ENCODE results near the gene SCUBE1.

Gene SCUBE1

GRCh38 chr22:43241138-43241597 lies 102.0 kb downstream of the SCUBE1 start:
- peak overlapping the region; percentile 55 for H3K23ac ChIP-seq (ENCODE audit: low read depth, low read length, poor library complexity)
- WGBS, 2 donors (ENCODE audit: extremely low coverage in 2 of 2, insufficient read length in 2 of 2, insufficient replicate concordance in 1 of 2) = no CpG with 5 or more reads among the region's 15 CpGs
- no peak overlapping the region for H2AFZ ChIP-seq (ENCODE audit: low read length)
- no peak overlapping the region for H3K4me2 ChIP-seq (ENCODE audit: insufficient read depth, low read length, poor library complexity, severe bottlenecking)
- no peak overlapping the region for H2BK12ac ChIP-seq (ENCODE audit: low read length)
- peaks cover 0 to 34% of the 10 kb centered on the region in 2 donors for H3K36me3 ChIP-seq (replicated peaks in 1 of 2; ENCODE audit: control insufficient read depth in 2 of 2, insufficient read depth in 2 of 2, low read length in 2 of 2)
- H3K27me3 ChIP-seq (ENCODE audit: control insufficient read depth in 3 of 3, insufficient read depth in 3 of 3, low read depth in 1 of 3, low read length in 3 of 3) = peaks cover 0 to 54% (median 0%) of the 10 kb centered on the region in 3 experiments
- H2AK5ac ChIP-seq (ENCODE audit: low read depth, low read length) = no peak overlapping the region
- no peak overlapping the region for H2BK120ac ChIP-seq (ENCODE audit: low read depth, low read length)
- H3K4ac ChIP-seq (ENCODE audit: low read length) = no peak overlapping the region
- H3K14ac ChIP-seq (ENCODE audit: low read length) = peak overlapping the region; percentile 89
- no peak overlapping the region for H3K27ac ChIP-seq (replicated peaks; ENCODE audit: low read length)
- H2BK15ac ChIP-seq (ENCODE audit: low read length) = no peak overlapping the region
- no peaks in the 10 kb centered on the region for H3K79me1 ChIP-seq (ENCODE audit: low read depth, low read length)
- H3K9me3 ChIP-seq (replicated peaks in 1 of 2; ENCODE audit: control insufficient read depth in 2 of 2, insufficient read depth in 1 of 2, low read depth in 1 of 2, low read length in 2 of 2) = no peaks in the 10 kb centered on the region
- H3K4me1 ChIP-seq (ENCODE audit: control insufficient read depth in 2 of 2, insufficient read depth in 1 of 2, low read depth in 1 of 2, low read length in 2 of 2) = peaks cover 3 to 17% of the 10 kb centered on the region in 2 donors
- no peak overlapping the region for H4K91ac ChIP-seq (ENCODE audit: low read depth, low read length, poor library complexity)
- H4K8ac ChIP-seq (ENCODE audit: low read depth, low read length) = no peak overlapping the region
- DNase-seq (ENCODE audit: low spot score) = no peak
- no peak overlapping the region for H3K4me3 ChIP-seq (ENCODE audit: low read length in 2 of 2)
- no peak overlapping the region for H3K9ac ChIP-seq (ENCODE audit: low read depth, low read length, poor library complexity)
- peak overlapping the region; percentile 48 for H2BK5ac ChIP-seq (ENCODE audit: low read length)
- H3K18ac ChIP-seq (ENCODE audit: low read length) = peak overlapping the region; percentile 28

- H2BK15ac ChIP-seq (ENCODE audit: low read length) = no peak overlapping the region
- H3K79me1 ChIP-seq (ENCODE audit: low read depth, low read length) = no peaks in the 10 kb centered on the region
- no peak overlapping the region for H3K14ac ChIP-seq (ENCODE audit: low read length)
- peaks cover 0 to 34% of the 10 kb centered on the region in 2 donors for H3K36me3 ChIP-seq (replicated peaks in 1 of 2; ENCODE audit: control insufficient read depth in 2 of 2, insufficient read depth in 2 of 2, low read length in 2 of 2)
- DNase-seq (ENCODE audit: low spot score) = no peak
- H3K4ac ChIP-seq (ENCODE audit: low read length) = no peak overlapping the region
- no CpG with 5 or more reads among the region's 7 CpGs for WGBS, 2 donors (ENCODE audit: extremely low coverage in 2 of 2, insufficient read length in 2 of 2, insufficient replicate concordance in 1 of 2)
- H3K23ac ChIP-seq (ENCODE audit: low read depth, low read length, poor library complexity) = no peak overlapping the region
- no peak overlapping the region for H3K4me3 ChIP-seq (ENCODE audit: low read length in 2 of 2)
- peaks cover 6 to 16% of the 10 kb centered on the region in 2 donors for H3K4me1 ChIP-seq (ENCODE audit: control insufficient read depth in 2 of 2, insufficient read depth in 1 of 2, low read depth in 1 of 2, low read length in 2 of 2)
- no peak overlapping the region for H2BK12ac ChIP-seq (ENCODE audit: low read length)
- no peak overlapping the region for H3K9ac ChIP-seq (ENCODE audit: low read depth, low read length, poor library complexity)
- no peak overlapping the region for H3K27ac ChIP-seq (replicated peaks; ENCODE audit: low read length)
- H2BK120ac ChIP-seq (ENCODE audit: low read depth, low read length) = no peak overlapping the region
- no peak overlapping the region for H4K91ac ChIP-seq (ENCODE audit: low read depth, low read length, poor library complexity)
- no peaks in the 10 kb centered on the region for H3K9me3 ChIP-seq (replicated peaks in 1 of 2; ENCODE audit: control insufficient read depth in 2 of 2, insufficient read depth in 1 of 2, low read depth in 1 of 2, low read length in 2 of 2)
- H2BK5ac ChIP-seq (ENCODE audit: low read length) = no peak overlapping the region
- no peak overlapping the region for H2AK5ac ChIP-seq (ENCODE audit: low read depth, low read length)
- no peak overlapping the region for H3K4me2 ChIP-seq (ENCODE audit: insufficient read depth, low read length, poor library complexity, severe bottlenecking)
- H3K27me3 ChIP-seq (ENCODE audit: control insufficient read depth in 3 of 3, insufficient read depth in 3 of 3, low read depth in 1 of 3, low read length in 3 of 3) = peaks cover 0 to 55% (median 0%) of the 10 kb centered on the region in 3 experiments
- no peak overlapping the region for H4K8ac ChIP-seq (ENCODE audit: low read depth, low read length)
- no peak overlapping the region for H2AFZ ChIP-seq (ENCODE audit: low read length)
- no peak overlapping the region for H3K18ac ChIP-seq (ENCODE audit: low read length)
These were observed 102.6 kb downstream of the SCUBE1 start for GRCh38 chr22:43240614-43241013.

DNA sequence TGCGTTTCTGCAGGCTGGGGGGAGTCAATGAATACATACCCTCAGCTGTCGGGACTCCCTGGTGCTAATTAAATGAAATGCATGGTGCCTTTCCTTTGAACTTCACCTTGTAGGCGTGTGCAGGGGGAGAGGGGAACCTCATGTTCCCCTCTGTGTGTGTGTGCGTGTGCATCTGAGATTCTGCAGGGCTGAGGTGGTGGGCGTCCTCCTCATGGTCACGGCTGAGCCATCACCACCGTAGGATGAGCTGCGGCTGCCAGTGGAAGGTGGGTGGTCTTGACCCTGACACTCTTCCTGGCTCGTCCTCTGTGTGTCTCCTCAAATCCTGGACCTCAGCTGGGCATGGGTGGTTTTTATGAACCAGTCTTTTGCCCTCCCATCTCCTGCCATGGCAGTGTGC lies 103.2 kb downstream of the SCUBE1 start:
- DNase-seq (ENCODE audit: low spot score) = no peak
- no peak overlapping the region for H3K4me3 ChIP-seq (ENCODE audit: low read length in 2 of 2)
- H3K27ac ChIP-seq (replicated peaks; ENCODE audit: low read length) = no peak overlapping the region
- no peak overlapping the region for H3K18ac ChIP-seq (ENCODE audit: low read length)
- no peak overlapping the region for H2BK120ac ChIP-seq (ENCODE audit: low read depth, low read length)
- H3K4me1 ChIP-seq (ENCODE audit: control insufficient read depth in 2 of 2, insufficient read depth in 1 of 2, low read depth in 1 of 2, low read length in 2 of 2) = peaks cover 11 to 13% of the 10 kb centered on the region in 2 donors
- no peaks in the 10 kb centered on the region for H3K79me1 ChIP-seq (ENCODE audit: low read depth, low read length)
- H3K14ac ChIP-seq (ENCODE audit: low read length) = no peak overlapping the region
- H4K91ac ChIP-seq (ENCODE audit: low read depth, low read length, poor library complexity) = no peak overlapping the region
- no peak overlapping the region for H3K23ac ChIP-seq (ENCODE audit: low read depth, low read length, poor library complexity)
- no peaks in the 10 kb centered on the region for H3K9me3 ChIP-seq (replicated peaks in 1 of 2; ENCODE audit: control insufficient read depth in 2 of 2, insufficient read depth in 1 of 2, low read depth in 1 of 2, low read length in 2 of 2)
- no peak overlapping the region for H2AFZ ChIP-seq (ENCODE audit: low read length)
- no peak overlapping the region for H3K9ac ChIP-seq (ENCODE audit: low read depth, low read length, poor library complexity)
- no peak overlapping the region for H4K8ac ChIP-seq (ENCODE audit: low read depth, low read length)
- no peak overlapping the region for H2AK5ac ChIP-seq (ENCODE audit: low read depth, low read length)
- H3K27me3 ChIP-seq (ENCODE audit: control insufficient read depth in 3 of 3, insufficient read depth in 3 of 3, low read depth in 1 of 3, low read length in 3 of 3) = peaks cover 0 to 51% (median 0%) of the 10 kb centered on the region in 3 experiments
- WGBS, 2 donors (ENCODE audit: extremely low coverage in 2 of 2, insufficient read length in 2 of 2, insufficient replicate concordance in 1 of 2) = no CpG with 5 or more reads among the region's 9 CpGs
- H3K36me3 ChIP-seq (replicated peaks in 1 of 2; ENCODE audit: control insufficient read depth in 2 of 2, insufficient read depth in 2 of 2, low read length in 2 of 2) = peaks cover 0 to 34% of the 10 kb centered on the region in 2 donors
- no peak overlapping the region for H2BK15ac ChIP-seq (ENCODE audit: low read length)
- H3K4me2 ChIP-seq (ENCODE audit: insufficient read depth, low read length, poor library complexity, severe bottlenecking) = no peak overlapping the region
- H2BK12ac ChIP-seq (ENCODE audit: low read length) = no peak overlapping the region
- H3K4ac ChIP-seq (ENCODE audit: low read length) = no peak overlapping the region
- no peak overlapping the region for H2BK5ac ChIP-seq (ENCODE audit: low read length)

DNA sequence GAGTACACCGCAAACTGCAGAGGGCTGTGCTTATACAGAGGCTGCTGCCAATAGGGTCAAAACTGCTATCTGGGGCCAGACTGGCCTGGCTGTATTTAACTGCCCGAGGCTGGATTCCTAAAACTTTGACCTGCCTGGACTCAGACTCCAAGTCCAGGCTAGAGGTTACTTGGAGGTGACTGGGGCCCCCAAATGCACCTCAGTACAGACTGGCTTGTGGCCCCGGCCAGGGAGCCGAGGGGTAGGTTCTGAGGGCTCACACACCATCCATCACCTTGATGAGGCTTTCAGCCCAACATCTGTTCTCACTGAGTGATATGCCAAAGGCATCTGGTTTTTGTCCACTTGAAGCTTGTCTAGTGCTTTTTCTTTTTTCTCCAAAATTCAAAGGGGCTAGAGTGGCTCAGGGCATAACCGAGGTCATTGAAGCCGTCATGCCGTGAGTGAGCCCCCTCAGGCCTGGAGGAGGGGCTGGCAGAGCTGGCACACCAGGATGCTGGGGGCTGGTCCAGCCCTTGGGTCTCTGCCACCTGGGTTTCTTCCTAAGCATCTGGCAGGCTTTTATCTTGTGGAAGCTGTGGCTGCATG lies 103.9 kb downstream of the SCUBE1 start:
- Histone ChIP-seq H2BK12ac (ENCODE audit: low read length) (no peak overlapping the region), H3K18ac (ENCODE audit: low read length) (peak overlapping the region; percentile 13), H2BK120ac (ENCODE audit: low read depth, low read length) (no peak overlapping the region), H3K36me3 (replicated peaks in 1 of 2; ENCODE audit: control insufficient read depth in 2 of 2, insufficient read depth in 2 of 2, low read length in 2 of 2) (peaks cover 0 to 33% of the 10 kb centered on the region in 2 donors), H3K79me1 (ENCODE audit: low read depth, low read length) (no peaks in the 10 kb centered on the region), H3K23ac (ENCODE audit: low read depth, low read length, poor library complexity) (no peak overlapping the region), H3K27me3 (ENCODE audit: control insufficient read depth in 3 of 3, insufficient read depth in 3 of 3, low read depth in 1 of 3, low read length in 3 of 3) (peaks cover 0 to 49% (median 0%) of the 10 kb centered on the region in 3 experiments), H3K9ac (ENCODE audit: low read depth, low read length, poor library complexity) (no peak overlapping the region), H3K4me2 (ENCODE audit: insufficient read depth, low read length, poor library complexity, severe bottlenecking) (no peak overlapping the region), H3K4ac (ENCODE audit: low read length) (no peak overlapping the region), H3K4me1 (ENCODE audit: control insufficient read depth in 2 of 2, insufficient read depth in 1 of 2, low read depth in 1 of 2, low read length in 2 of 2) (peaks cover 9 to 20% of the 10 kb centered on the region in 2 donors), H3K9me3 (replicated peaks in 1 of 2; ENCODE audit: control insufficient read depth in 2 of 2, insufficient read depth in 1 of 2, low read depth in 1 of 2, low read length in 2 of 2) (no peaks in the 10 kb centered on the region), H4K91ac (ENCODE audit: low read depth, low read length, poor library complexity) (no peak overlapping the region), H3K14ac (ENCODE audit: low read length) (no peak overlapping the region), H3K27ac (replicated peaks; ENCODE audit: low read length) (no peak overlapping the region), H4K8ac (ENCODE audit: low read depth, low read length) (no peak overlapping the region), H2AK5ac (ENCODE audit: low read depth, low read length) (peak overlapping the region; percentile 9), H2BK15ac (ENCODE audit: low read length) (no peak overlapping the region), H3K4me3 (ENCODE audit: low read length in 2 of 2) (no peak overlapping the region), H2AFZ (ENCODE audit: low read length) (no peak overlapping the region), H2BK5ac (ENCODE audit: low read length) (no peak overlapping the region)
- no peak for DNase-seq (ENCODE audit: low spot score)
- no CpG with 5 or more reads among the region's 7 CpGs for WGBS, 2 donors (ENCODE audit: extremely low coverage in 2 of 2, insufficient read length in 2 of 2, insufficient replicate concordance in 1 of 2)

Measured in neuronal stem cell (in vitro differentiated cells).